COLO668 (cell line): ENCODE measurements around the gene COPS6.

Experiments
- DNase-seq: peaks from one replicate; lab custom pipeline; 2025; ENCODE audit not compliant: unreplicated experiment; lab: John Stamatoyannopoulos, UW

Gene COPS6

DNA sequence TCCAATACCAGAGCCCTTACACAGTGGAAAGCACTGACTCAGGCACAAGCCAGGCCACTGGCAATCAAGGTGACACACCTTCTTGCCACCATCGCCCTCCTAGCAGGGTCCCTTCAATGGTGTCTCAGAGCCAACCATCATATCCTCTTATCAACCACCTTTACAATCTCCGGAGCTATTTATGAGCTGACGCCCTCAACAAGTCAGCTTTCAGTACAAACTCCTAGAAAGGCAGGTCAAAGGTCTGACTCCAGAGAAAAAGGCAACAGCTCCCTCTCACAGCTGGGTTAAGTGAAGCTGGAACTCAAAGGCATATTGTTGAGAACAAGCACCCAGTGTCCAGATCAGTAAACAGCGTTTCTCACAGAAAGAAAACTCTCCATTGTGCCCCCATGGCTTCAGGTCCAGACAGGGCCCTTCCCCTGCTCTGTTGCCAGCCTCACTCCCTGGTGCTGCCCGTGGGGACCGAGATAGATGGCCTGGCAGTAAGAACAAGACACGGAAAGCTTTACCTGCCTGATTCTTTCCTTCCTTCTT, 9.7 kb upstream of the COPS6 start:
- no peak for DNase-seq

DNA sequence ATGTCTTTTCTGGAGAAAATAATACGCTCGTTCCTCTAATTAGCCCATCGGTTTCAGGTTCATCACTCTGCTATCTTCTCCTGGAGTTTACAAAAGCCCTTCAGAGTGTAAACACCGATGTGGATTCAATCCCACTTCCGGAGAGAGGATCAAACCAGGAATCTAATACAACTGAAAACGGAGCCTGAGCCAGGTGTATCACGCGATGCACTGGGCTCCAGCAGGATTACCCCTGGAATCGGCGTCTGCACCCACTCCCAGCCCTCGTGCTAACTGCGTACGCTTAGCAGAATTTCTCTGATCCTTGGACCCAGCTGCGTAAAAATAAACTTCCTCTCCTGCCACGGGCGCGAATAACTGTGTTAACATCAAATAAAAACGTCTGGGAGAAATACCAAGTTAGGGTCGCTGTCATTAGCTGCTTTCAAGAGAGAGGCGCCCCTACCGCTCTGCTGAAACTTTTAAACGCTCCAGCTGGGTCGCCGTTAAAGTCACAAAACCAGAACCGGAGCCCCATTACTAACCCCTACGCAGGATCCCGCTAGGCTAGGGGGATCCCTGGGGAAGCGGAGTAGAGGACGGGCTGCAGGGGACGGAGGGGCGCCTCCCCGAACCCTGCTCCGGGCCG, 7.7 kb upstream of the COPS6 start:
- DNase-seq = peak; percentile 56

DNA sequence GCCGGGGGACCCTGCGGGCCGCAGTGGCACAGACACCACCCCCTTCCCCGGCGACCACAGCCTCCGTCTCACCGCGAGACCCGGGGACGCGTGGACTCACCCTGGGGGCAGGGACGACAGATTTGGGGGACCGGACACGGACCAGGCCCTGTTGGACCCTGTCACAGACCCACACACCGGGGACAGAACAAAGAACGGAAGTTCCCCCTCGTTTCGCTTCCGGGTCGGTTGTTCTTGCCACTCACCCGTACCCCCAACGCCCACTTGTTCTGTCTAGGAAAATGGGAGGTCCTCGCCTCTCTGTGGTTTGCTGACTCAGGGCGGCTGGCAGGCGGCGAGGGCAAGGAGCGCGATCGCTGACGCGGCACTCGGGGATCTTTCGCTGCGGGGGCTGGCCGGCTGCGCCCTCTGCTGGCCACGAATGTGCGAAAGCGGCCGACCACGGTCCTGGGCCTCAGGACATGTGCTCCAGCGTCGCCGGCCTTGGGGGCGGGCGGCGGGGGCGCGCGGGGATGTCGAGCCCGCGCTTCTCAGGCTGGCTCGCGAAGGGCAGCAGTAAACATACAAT, 7.2 kb upstream of the COPS6 start, which contains the start of gene ZNF3:
TSS of gene ZNF3 (minus strand) at position 189 of the 568 bp plus-strand sequence. CDS start 4,366 bp downstream, outside the sequence.
- DNase-seq = peak; percentile 98

DNA sequence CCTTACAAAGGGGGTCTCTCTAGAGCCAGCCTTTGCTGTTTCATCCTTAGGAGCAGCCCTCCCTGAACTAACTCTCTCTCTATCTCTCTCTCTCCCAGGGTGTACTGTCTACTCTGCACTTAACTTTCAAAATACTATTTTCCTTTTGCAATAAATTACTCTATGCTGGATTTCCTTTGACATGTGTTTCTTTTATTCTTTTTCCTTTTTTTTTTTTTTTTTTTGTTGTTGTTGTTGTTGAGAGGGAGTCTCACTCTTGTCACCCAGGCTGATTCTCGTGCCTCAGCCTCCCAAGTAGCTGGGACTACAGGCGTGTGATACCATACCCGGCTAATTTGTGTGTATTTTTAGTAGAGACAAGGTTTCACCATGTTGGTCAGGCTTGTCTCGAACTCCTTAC, 5.8 kb upstream of the COPS6 start:
- no peak for DNase-seq

DNA sequence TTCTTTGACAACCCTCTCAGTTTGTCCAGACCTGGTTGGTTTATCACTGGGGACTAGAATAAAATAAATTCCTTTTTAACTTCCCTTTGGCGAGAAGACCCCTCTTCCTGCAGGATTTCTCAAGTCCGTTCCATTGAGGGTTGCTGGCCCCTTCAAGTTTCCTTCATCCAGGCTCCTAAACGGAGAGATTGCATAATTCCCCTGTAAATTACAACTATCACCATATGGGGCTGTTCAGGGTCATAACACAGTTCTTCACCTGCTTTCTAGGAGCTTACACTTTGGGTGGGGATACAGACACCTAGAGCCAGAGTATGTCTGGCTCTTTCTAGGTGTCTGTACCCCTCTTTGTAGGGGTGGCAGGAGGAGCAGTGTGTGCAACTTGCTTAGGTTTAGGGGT, 3.3 kb upstream of the COPS6 start:
- DNase-seq = no peak

DNA sequence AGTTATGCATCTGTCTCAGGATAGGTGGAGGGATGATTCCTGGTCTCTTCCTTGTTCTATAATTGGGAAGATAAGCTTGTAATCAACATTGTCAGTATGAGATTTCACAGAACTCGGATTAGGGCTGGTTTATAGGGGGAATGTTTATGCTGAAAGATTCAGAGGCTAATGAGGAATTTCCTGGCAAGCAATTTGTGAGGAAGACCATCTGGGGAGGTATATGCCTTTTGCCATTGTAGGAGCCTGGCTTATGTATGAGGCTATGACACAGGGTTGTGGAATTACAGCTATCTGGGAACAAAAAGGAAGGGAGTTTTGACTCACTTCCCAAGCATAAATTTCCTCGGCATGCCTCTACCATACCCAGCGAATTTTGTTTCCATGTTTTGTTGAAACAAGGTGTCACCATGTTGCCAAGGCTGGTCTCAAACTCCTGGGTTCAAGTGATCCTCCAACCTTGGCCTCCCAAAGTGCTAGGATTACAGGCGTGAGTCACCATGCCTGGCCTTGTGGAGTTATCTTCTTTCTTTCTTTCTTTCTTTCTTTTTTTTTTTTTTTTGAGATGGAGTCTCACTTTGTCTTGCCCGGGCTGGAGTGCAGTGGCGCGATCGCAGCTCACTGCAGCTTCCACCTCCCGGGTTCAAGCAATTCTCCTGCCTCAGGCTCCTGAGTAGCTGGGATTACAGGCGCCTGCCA, 1.6 kb upstream of the COPS6 start:
- no peak for DNase-seq

DNA sequence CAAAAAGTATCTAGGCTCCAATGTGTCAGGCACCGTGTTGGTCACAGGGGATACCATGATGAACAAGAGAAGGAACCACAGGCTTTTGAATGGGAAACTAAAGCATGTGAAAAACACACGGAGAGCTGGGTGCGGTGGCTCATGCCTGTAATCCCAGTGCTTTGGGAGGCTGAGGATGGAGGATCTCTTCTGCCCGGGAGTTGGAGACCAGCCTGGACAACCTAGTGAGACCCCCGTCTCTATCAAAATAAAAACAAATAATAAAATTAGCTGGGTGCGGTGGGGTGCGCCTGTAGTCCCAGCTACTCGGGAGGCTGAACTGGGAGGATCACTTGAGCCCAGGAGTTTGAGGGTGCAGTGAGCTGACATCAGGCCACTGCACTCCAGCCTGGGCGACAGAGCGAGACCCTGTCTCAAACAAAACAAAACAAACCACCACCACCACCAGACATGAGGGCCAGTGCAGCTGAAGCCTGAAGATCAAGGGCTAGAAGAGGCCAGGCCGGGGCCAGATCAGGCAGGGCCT, 611 bp upstream of the COPS6 start:
- peak; percentile 36 for DNase-seq

DNA sequence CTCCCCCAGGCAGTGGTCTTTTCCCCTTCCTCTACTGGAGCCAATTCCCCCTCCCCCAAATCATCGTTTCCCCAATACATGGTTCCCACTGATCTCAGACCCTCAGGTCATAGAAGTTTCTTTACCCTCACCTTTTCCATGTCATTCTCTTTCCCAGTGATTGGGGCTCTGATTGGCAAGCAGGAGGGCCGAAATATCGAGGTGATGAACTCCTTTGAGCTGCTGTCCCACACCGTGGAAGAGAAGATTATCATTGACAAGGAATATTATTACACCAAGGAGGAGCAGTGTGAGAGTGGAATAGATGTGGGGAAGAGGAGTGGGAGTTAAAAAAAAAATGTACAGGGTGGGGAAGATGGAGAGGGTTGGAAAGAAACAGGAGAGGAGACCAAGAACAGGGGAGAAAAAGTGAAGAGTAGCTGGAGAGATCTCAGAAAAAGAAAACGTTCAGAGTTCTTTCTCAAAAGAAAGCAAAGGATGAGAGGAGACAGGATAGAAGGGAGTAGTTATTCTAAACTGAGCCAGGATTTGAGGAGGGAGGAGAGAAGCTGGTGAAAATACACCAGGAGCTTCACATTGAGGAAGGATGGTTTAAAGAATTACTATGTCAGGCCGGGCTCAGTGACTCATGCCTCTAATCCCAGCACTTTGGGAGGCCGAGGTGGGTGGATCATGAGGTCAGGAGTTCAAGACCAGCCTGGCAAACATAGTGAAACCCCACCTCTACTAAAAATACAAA, 858 bp downstream of the COPS6 start:
- no peak for DNase-seq

DNA sequence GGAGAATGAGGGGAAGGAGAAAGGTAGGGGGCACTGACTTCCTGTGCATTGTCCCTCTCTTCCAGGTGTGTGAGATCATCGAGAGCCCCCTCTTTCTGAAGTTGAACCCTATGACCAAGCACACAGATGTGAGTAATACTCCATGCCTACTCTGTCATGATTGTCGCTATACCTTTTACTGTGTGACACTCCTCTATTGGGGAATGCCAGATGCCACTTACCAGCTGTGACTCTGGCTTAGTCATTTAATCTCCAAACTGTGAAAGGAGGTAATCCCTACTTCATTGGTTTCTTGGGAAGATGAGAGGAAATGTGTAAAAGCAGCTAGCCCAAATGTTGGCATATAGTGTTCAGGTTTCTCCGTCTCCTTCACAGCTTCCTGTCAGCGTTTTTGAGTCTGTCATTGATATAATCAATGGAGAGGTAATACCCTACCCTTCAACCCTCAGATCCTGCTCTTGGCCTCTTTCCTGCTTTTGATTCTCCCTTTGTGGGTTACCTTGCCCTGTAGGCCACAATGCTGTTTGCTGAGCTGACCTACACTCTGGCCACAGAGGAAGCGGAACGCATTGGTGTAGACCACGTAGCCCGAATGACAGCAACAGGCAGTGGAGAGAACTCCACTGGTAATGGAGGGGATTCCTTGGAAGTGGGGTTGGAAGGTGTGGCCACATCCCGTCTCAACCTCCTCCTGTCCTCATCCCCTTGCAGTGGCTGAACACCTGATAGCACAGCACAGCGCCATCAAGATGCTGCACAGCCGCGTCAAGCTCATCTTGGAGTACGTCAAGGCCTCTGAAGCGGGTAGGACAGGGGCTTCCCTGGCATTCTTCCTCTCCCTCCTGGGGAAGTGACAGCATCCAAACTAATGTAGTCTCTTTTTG, 2.0 kb downstream of the COPS6 start:
- DNase-seq = peak; percentile 30

DNA sequence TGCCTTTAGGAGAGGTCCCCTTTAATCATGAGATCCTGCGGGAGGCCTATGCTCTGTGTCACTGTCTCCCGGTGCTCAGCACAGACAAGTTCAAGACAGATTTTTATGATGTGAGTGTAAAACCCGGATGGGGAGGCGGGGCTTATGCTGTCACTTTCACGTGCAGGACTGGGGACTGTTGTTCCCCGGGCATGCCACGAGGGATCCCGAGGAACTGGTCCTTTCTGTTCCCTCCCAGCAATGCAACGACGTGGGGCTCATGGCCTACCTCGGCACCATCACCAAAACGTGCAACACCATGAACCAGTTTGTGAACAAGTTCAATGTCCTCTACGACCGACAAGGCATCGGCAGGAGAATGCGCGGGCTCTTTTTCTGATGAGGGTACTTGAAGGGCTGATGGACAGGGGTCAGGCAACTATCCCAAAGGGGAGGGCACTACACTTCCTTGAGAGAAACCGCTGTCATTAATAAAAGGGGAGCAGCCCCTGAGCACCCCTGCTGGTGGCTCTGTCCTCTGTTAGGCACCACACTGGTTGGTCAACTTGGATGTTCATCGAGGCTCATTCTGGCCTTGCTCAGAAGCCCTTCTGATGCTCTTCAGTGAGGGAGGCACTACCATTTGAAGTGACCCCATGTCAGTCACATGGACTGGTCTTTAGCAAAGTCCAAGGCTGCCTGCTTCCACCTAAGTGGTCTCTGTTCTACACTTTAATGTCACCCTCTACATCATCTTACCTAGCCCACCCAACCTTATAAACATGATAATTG, 2.8 kb downstream of the COPS6 start:
- peak; percentile 30 for DNase-seq

DNA sequence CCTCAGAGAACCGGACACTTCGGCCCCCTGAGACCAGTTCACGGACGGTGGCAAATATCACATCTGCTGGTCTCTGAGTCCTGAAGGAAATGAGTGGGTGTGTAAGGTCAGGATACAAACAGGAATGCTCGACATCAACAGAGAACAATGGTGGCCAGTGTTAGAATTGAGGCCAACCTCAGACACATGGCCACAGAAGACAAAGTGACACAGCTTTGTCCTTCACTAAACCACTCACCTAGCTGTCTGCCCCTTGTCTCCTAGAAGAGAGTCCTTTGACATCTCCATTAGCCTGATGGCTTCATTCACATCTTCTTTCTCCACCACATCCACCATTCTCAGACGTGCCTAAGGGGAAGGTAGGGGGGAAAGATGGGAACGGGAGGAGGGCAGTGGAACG, 4.3 kb downstream of the COPS6 start:
- no peak for DNase-seq

DNA sequence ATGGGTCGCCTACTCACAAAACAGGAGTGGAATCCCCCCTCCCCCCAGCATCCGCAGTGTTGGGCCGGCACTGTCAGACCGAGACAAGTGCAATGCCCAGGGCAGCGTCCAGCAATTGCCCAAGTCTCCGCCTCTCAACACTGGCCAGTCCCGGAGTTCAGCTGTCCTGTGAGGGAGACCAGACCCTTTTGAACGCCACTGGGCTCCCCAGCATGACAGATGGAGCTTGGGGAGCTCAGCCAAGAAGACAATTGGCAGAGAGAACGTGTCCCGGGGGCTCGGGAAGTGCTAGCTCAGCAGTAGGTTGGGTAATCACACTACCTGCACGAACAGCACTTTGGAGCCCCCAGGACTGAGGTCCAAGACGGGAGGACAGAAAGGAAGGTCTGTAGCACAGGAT, 4.7 kb downstream of the COPS6 start:
- no peak for DNase-seq

DNA sequence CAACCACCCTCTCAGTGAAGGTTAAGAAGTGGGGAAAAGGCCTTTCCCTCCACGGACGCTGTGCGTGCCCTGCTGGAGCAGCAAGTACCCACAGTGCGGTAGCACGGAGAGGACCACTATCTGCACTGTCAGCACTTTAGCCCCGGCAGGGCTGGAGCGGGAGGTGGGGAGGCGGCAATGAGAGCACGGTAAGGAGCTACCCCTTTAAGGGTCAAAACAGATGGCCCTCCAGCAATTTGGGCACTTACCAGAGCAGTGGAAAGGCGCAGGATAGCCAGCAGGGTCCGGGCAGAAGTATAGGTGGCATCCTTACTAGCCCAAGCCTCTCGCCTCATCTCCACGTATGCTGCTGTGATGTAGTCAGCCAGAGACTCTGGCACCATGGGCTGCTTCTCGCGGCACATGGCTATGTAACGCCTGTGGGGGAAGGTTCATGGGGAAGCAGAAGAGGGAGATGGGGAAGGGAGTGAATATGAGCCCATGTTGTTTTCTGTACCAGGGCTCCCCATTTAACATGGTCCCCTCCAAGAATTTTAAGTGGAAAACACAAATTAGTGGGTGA, 5.2 kb downstream of the COPS6 start:
- no peak for DNase-seq

DNA sequence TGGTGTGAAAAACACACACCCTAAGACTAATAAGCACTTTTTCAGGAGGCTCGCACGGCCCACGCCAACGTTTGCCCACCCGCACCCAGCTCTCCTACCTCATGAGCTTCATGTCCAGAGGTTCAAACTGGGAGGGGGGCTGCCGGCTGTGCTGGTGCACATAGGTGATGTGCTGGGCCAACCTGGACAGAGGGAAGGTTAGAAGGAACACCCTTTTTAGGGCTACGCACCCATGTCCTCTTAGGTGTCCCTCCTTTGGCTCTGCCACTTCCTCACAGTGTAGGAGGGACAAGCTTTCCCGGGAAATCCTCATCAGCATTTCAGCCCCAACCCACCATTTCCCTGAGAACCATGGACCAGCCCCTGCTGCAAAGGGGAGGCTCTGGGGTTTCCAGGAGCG, 6.5 kb downstream of the COPS6 start:
- DNase-seq = no peak

DNA sequence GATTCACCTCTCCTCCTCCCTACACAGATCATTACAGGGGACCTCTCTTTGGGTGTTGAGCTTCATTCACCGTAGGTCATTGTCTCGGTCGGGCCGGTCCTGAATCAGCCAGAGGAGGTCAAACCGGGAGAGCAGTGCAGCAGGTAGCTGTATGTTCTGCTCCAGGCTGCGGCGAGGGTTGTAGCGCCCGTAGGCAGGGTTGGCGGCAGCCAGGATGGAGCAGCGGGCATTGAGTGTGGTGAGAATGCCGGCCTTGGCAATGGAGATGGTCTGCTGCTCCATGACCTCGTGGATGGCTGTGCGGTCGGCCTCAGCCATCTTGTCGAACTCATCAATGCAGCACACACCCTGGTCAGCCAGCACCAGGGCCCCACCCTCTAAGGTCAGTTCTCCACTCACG, 6.9 kb downstream of the COPS6 start:
- DNase-seq = no peak

DNA sequence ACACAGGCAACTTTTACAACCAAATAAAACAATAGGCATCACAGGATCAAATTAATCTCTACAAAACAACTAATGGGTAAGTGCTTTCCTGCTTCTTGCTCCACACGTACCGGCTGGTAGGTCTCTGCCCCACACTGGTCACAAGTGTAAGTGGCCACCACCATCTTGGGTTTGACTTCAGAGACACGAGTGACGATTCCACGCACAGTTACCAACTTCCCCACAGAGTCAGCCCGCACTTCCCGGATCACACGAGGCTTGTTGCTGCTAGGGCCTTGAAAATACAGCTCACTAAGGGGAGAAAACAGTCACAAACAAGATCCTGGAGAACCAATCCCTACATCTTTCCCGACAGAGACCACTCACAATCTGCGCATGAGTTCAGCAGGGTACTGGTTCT, 10.1 kb downstream of the COPS6 start:
- DNase-seq = no peak

DNA sequence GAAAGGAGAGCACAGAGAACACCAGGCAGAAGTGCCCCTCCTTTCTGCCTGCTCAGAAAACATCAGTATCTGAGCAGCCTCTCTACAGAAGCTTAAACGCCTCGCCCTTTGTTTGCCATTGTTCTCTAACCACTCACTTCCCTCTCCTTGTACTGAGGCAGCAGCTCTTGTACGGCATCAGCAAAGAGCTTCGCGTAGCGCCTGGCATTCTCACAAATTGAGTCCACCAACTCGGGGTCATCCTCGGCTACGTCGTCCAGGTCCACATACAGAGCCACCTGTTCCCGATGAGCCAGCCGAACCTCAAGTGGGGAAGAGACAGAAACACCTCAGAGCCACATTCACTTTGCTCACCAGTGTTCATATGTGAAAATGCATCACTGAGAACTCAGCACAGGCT, 10.7 kb downstream of the COPS6 start:
- DNase-seq = no peak

DNA sequence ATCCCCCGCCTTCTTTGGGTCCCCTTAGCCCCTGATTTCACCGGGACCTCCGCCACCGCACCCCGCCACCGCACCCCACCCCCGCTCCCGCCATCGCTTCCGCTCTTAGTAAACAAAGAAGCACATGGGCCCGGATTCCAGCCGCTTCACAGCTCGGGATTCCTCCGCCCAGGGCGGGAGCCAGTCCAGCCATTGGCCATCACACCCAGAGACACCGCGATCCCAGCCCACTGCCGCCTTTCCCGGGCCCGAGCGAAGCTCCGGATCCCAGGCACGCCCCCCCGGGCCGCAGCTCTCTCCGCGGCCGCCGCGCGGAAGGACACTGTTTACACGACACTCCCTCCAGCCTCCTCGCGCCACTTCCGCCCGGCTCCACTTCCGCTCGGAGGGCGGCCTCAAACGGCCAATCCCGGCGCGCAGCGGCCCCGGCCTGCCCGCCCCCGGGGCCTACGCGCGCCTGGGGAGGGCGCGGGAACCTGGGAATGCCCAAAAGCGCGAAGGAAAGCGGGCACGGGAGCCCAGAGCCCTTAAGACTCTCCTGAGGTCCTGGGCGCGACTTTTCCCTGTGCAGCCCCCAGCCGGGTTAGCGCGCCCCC, 11.7 kb downstream of the COPS6 start:
- peak; percentile 98 for DNase-seq
